GM23338 (cell line): Measurements from ENCODE around the gene TAGLN2. TPM values are rescaled to one million over a fixed set of nuclear protein-coding genes. Genes with fewer than 3 reads are reported as not detected.

Source experiments
- ATAC-seq: fragments of 200-7000 bp; cut with Tn5 transposase; 3 replicates; pipeline ENCODE4 v1.9.1; 2020
- DNase-seq: peaks from one replicate; pipeline ENCODE4 v3.0.0-alpha.2; 2015; ENCODE audit warnings: low spot score
- H2AFZ ChIP-seq: fragments of 200-600 bp; sonication (generic); 2 replicates; pipeline ENCODE4 v1.8.0; 2016; ENCODE audit warnings: antibody characterized with exemption, mild to moderate bottlenecking, moderate library complexity
- H3F3A ChIP-seq: fragments of 200-600 bp; sonication (generic); replicated peaks from 2 replicates; pipeline ENCODE4 v1.8.0; 2017; ENCODE audit warnings: antibody characterized with exemption, mixed run types, low read depth
- H3K27ac ChIP-seq: fragments of 200-600 bp; sonication (generic); 2 replicates; pipeline ENCODE4 v1.6.1; 2016; ENCODE audit warnings: low read depth
- H3K27me3 ChIP-seq: fragments of 200-600 bp; sonication (generic); 2 replicates; pipeline ENCODE4 v1.8.0; 2016; ENCODE audit warnings: mild to moderate bottlenecking, mixed run types, moderate library complexity; ENCODE audit not compliant: insufficient read depth
- H3K36me3 ChIP-seq: fragments of 200-600 bp; sonication (generic); 2 replicates; pipeline ENCODE4 v1.8.0; 2016; ENCODE audit warnings: mild to moderate bottlenecking; ENCODE audit not compliant: insufficient read depth
- H3K4me1 ChIP-seq: fragments of 200-600 bp; sonication (generic); 2 replicates; pipeline ENCODE4 v1.8.0; 2016; ENCODE audit warnings: mild to moderate bottlenecking, moderate library complexity; ENCODE audit not compliant: insufficient read depth
- H3K4me2 ChIP-seq: fragments of 200-600 bp; sonication (generic); 2 replicates; pipeline ENCODE4 v1.7.1; 2017; ENCODE audit warnings: mixed run types
- H3K4me3 ChIP-seq: fragments of 200-600 bp; sonication (generic); 2 replicates; pipeline ENCODE4 v1.6.1; 2016; ENCODE audit warnings: mixed run types
- H3K79me2 ChIP-seq: fragments of 200-600 bp; sonication (generic); replicated peaks from 2 replicates; pipeline ENCODE4 v1.8.0; 2017; ENCODE audit warnings: mild to moderate bottlenecking; ENCODE audit not compliant: insufficient read depth
- H3K9me2 ChIP-seq: fragments of 200-600 bp; sonication (generic); 2 replicates; pipeline ENCODE4 v1.8.0; 2017; ENCODE audit not compliant: insufficient read depth
- H4K20me1 ChIP-seq: fragments of 200-600 bp; sonication (generic); replicated peaks from 2 replicates; pipeline ENCODE4 v1.8.0; 2017; ENCODE audit warnings: mild to moderate bottlenecking; ENCODE audit not compliant: insufficient read depth
- H3K27ac Mint-ChIP-seq: 2 replicates; pipeline ENCODE4 v1.8.0; 2020; ENCODE audit warnings: inconsistent platforms, mild to moderate bottlenecking, moderate library complexity, mixed read lengths
- H3K27me3 Mint-ChIP-seq: 3 replicates; pipeline ENCODE4 v1.8.0; 2022; ENCODE audit warnings: low read depth, mild to moderate bottlenecking, moderate library complexity, mixed read lengths, inconsistent platforms; ENCODE audit not compliant: insufficient read depth, poor library complexity
- H3K36me3 Mint-ChIP-seq: 3 replicates; pipeline ENCODE4 v1.8.0; 2021; ENCODE audit warnings: low read depth, mild to moderate bottlenecking, inconsistent platforms, moderate library complexity, mixed read lengths
- H3K4me1 Mint-ChIP-seq: 3 replicates; pipeline ENCODE4 v1.8.0; 2020; ENCODE audit warnings: mild to moderate bottlenecking, inconsistent platforms, mixed read lengths
- H3K4me3 Mint-ChIP-seq: 3 replicates; pipeline ENCODE4 v1.8.0; 2021; ENCODE audit warnings: moderate library complexity, mild to moderate bottlenecking, inconsistent platforms, mixed read lengths
- H3K9me3 Mint-ChIP-seq: 3 replicates; pipeline ENCODE4 v1.8.0; 2020; ENCODE audit warnings: moderate library complexity, mild to moderate bottlenecking, inconsistent platforms, mixed read lengths
- CREB1 ChIP-seq: fragments of 250-450 bp; sonication (Bioruptor Pico); IDR thresholded peaks from 2 replicates; pipeline ENCODE4 v1.5.0; 2020; ENCODE audit warnings: low read depth, mild to moderate bottlenecking, moderate library complexity
- EZH2 ChIP-seq: fragments of 200-600 bp; sonication (generic); IDR thresholded peaks from one replicate; pipeline ENCODE4 v1.8.0; 2017; ENCODE audit warnings: antibody characterized with exemption, mild to moderate bottlenecking, low read depth; ENCODE audit not compliant: unreplicated experiment
- EZH2phosphoT487 ChIP-seq: fragments of 200-600 bp; sonication (generic); IDR thresholded peaks from one replicate; pipeline ENCODE4 v1.8.1; 2018; ENCODE audit warnings: antibody characterized with exemption; ENCODE audit not compliant: unreplicated experiment
- JUNB ChIP-seq: IDR thresholded peaks from one replicate; pipeline ENCODE4 v1.6.1; 2016; ENCODE audit warnings: antibody characterized with exemption; ENCODE audit not compliant: unreplicated experiment
- NANOG ChIP-seq: IDR thresholded peaks from 2 replicates; pipeline ENCODE4 v1.6.1; 2016; ENCODE audit warnings: antibody characterized with exemption, borderline replicate concordance
- POLR2AphosphoS5 ChIP-seq: IDR thresholded peaks from 2 replicates; pipeline ENCODE4 v1.6.1; 2016; ENCODE audit warnings: antibody characterized with exemption, low read depth
- STAT1 ChIP-seq: IDR thresholded peaks from one replicate; pipeline ENCODE4 v1.6.1; 2016; ENCODE audit warnings: antibody characterized with exemption; ENCODE audit not compliant: unreplicated experiment
- ZNF114 ChIP-seq: fragments of 250-450 bp; sonication (Bioruptor Pico); IDR thresholded peaks from 2 replicates; pipeline ENCODE4 v1.5.0; 2020; ENCODE audit warnings: mild to moderate bottlenecking, moderate library complexity
- ZNF331 ChIP-seq: fragments of 250-450 bp; sonication (Bioruptor Pico); IDR thresholded peaks from 2 replicates; pipeline ENCODE4 v1.5.0; 2020; ENCODE audit warnings: low read depth, mild to moderate bottlenecking, moderate library complexity
- polyA plus RNA-seq: library from polyadenylated mRNA; unstranded; fragments of >200 nt; fragmentation: Nextera tagmentation; extraction: Ambion mirVana; gene quantifications from 2 replicates; pipeline ENCODE4 v1.2.1, GENCODE V29; 2016
- total RNA-seq: library from RNA; depleted of rRNA; stranded (reverse); fragments of >200 nt; shearing (Covaris generic); gene quantifications from 2 replicates; pipeline ENCODE4 v1.2.3, GENCODE V29; 2014
- TF ChIP-seq, protein P1 (sequence below): IDR thresholded peaks from 2 replicates; pipeline ENCODE4 v1.6.1; 2016; ENCODE audit warnings: antibody characterized with exemption
- TF ChIP-seq, protein P2 (sequence below): fragments of 250-450 bp; sonication (Bioruptor Pico); IDR thresholded peaks from 2 replicates; pipeline ENCODE4 v1.5.0; 2020; ENCODE audit warnings: mild to moderate bottlenecking, moderate library complexity
- TF ChIP-seq, protein P3 (sequence below): IDR thresholded peaks from one replicate; pipeline ENCODE4 v1.6.1; 2018; ENCODE audit warnings: antibody characterized with exemption; ENCODE audit not compliant: unreplicated experiment
- TF ChIP-seq, protein P4 (sequence below), 2 experiments: fragments of 200-600 bp in 1 of 2; sonication (generic) in 1 of 2; conservative IDR thresholded peaks; 2 replicates each; pipeline versions ENCODE4 v1.5.1 to v1.6.1; 2016 to 2017; ENCODE audit warnings: antibody characterized with exemption in 2 of 2, low read depth in 2 of 2, mild to moderate bottlenecking in 2 of 2, moderate library complexity in 1 of 2

The TAGLN2 gene
- total and polyA plus RNA-seq, 2 experiments from 2014 or later = 58.2 to 60.1 TPM

DNA sequence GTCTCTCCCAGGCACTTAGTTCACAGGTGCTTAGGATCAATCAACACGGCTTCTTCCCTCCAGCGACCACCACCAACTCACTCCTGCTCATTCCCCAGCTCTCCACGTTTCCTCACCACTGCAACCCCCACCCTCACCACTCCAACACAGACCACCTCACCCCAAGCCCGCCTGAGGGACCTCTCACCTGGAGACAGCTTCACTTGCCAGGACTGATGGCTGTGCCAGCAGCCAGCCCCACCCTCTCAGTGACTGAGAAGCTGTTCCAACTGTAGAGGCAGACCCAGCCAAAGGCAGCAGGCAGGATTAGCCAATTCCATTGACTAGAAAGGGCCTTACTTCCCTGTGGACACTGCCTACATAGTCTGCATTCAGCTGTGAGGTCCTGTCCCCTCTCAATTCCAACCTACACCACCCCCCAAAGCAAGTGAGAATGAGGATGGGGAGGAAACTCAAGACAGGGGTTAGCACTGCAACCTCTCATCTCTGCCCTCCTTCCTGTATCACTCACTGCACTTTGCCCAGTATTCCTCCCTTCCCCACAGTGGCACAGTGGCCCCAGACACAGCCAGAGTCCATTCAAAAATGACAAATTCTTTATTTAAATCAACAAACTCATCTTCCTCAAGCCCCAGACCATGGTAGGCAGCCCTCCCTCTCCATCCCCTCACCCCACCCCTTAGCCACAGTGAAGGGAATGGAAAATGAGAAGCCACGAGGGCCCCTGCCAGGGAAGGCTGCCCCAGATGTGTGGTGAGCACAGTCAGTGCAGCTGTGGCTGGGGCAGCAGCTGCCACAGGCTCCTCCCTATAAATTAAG is 7.6 kb downstream of the TAGLN2 start:
- Histone ChIP-seq H3K9me2 (no peaks in the 10 kb centered on the region), H3K27ac (no peak overlapping the region), H2AFZ (no peak overlapping the region), H3K4me3 (no peak overlapping the region), H3K27me3 (no peaks in the 10 kb centered on the region), H3K4me1 (peaks cover 21% of the 10 kb centered on the region), H4K20me1 (no peaks in the 10 kb centered on the region), H3K4me2 (no peak overlapping the region), H3K36me3 (no peaks in the 10 kb centered on the region), H3K79me2 (no peaks in the 10 kb centered on the region; the same call in 1 of the 2 replicates), H3F3A (no peaks in the 10 kb centered on the region)
- DNase-seq = no peak
- Mint-ChIP-seq H3K27me3 (peaks cover 17% of the 10 kb centered on the region), H3K4me1 (peaks cover 48% of the 10 kb centered on the region), H3K36me3 (peaks cover 11% of the 10 kb centered on the region), H3K27ac (no peak overlapping the region), H3K4me3 (no peak overlapping the region), H3K9me3 (no peaks in the 10 kb centered on the region)
- TF ChIP-seq, protein P1, sequence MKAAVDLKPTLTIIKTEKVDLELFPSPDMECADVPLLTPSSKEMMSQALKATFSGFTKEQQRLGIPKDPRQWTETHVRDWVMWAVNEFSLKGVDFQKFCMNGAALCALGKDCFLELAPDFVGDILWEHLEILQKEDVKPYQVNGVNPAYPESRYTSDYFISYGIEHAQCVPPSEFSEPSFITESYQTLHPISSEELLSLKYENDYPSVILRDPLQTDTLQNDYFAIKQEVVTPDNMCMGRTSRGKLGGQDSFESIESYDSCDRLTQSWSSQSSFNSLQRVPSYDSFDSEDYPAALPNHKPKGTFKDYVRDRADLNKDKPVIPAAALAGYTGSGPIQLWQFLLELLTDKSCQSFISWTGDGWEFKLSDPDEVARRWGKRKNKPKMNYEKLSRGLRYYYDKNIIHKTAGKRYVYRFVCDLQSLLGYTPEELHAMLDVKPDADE = no peak
- no peak for TF ChIP-seq NANOG
- TF ChIP-seq, protein P2, sequence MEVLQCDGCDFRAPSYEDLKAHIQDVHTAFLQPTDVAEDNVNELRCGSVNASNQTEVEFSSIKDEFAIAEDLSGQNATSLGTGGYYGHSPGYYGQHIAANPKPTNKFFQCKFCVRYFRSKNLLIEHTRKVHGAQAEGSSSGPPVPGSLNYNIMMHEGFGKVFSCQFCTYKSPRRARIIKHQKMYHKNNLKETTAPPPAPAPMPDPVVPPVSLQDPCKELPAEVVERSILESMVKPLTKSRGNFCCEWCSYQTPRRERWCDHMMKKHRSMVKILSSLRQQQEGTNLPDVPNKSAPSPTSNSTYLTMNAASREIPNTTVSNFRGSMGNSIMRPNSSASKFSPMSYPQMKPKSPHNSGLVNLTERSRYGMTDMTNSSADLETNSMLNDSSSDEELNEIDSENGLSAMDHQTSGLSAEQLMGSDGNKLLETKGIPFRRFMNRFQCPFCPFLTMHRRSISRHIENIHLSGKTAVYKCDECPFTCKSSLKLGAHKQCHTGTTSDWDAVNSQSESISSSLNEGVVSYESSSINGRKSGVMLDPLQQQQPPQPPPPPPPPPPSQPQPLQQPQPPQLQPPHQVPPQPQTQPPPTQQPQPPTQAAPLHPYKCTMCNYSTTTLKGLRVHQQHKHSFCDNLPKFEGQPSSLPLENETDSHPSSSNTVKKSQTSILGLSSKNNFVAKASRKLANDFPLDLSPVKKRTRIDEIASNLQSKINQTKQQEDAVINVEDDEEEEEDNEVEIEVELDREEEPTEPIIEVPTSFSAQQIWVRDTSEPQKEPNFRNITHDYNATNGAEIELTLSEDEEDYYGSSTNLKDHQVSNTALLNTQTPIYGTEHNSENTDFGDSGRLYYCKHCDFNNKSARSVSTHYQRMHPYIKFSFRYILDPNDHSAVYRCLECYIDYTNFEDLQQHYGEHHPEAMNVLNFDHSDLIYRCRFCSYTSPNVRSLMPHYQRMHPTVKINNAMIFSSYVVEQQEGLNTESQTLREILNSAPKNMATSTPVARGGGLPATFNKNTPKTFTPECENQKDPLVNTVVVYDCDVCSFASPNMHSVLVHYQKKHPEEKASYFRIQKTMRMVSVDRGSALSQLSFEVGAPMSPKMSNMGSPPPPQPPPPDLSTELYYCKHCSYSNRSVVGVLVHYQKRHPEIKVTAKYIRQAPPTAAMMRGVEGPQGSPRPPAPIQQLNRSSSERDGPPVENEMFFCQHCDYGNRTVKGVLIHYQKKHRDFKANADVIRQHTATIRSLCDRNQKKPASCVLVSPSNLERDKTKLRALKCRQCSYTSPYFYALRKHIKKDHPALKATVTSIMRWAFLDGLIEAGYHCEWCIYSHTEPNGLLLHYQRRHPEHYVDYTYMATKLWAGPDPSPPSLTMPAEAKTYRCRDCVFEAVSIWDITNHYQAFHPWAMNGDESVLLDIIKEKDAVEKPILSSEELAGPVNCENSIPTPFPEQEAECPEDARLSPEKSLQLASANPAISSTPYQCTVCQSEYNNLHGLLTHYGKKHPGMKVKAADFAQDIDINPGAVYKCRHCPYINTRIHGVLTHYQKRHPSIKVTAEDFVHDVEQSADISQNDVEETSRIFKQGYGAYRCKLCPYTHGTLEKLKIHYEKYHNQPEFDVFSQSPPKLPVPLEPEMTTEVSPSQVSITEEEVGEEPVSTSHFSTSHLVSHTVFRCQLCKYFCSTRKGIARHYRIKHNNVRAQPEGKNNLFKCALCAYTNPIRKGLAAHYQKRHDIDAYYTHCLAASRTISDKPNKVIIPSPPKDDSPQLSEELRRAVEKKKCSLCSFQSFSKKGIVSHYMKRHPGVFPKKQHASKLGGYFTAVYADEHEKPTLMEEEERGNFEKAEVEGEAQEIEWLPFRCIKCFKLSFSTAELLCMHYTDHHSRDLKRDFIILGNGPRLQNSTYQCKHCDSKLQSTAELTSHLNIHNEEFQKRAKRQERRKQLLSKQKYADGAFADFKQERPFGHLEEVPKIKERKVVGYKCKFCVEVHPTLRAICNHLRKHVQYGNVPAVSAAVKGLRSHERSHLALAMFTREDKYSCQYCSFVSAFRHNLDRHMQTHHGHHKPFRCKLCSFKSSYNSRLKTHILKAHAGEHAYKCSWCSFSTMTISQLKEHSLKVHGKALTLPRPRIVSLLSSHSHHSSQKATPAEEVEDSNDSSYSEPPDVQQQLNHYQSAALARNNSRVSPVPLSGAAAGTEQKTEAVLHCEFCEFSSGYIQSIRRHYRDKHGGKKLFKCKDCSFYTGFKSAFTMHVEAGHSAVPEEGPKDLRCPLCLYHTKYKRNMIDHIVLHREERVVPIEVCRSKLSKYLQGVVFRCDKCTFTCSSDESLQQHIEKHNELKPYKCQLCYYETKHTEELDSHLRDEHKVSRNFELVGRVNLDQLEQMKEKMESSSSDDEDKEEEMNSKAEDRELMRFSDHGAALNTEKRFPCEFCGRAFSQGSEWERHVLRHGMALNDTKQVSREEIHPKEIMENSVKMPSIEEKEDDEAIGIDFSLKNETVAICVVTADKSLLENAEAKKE (CRISPR knock-in tag) = no peak
- no peak for TF ChIP-seq EZH2phosphoT487
- TF ChIP-seq EZH2 = no peak
- TF ChIP-seq ZNF114 = no peak
- TF ChIP-seq POLR2AphosphoS5 = no peak
- TF ChIP-seq, protein P3, sequence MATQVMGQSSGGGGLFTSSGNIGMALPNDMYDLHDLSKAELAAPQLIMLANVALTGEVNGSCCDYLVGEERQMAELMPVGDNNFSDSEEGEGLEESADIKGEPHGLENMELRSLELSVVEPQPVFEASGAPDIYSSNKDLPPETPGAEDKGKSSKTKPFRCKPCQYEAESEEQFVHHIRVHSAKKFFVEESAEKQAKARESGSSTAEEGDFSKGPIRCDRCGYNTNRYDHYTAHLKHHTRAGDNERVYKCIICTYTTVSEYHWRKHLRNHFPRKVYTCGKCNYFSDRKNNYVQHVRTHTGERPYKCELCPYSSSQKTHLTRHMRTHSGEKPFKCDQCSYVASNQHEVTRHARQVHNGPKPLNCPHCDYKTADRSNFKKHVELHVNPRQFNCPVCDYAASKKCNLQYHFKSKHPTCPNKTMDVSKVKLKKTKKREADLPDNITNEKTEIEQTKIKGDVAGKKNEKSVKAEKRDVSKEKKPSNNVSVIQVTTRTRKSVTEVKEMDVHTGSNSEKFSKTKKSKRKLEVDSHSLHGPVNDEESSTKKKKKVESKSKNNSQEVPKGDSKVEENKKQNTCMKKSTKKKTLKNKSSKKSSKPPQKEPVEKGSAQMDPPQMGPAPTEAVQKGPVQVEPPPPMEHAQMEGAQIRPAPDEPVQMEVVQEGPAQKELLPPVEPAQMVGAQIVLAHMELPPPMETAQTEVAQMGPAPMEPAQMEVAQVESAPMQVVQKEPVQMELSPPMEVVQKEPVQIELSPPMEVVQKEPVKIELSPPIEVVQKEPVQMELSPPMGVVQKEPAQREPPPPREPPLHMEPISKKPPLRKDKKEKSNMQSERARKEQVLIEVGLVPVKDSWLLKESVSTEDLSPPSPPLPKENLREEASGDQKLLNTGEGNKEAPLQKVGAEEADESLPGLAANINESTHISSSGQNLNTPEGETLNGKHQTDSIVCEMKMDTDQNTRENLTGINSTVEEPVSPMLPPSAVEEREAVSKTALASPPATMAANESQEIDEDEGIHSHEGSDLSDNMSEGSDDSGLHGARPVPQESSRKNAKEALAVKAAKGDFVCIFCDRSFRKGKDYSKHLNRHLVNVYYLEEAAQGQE = no peak
- no peak for TF ChIP-seq JUNB
- TF ChIP-seq STAT1 = no peak
- TF ChIP-seq CREB1 (CRISPR knock-in tag) = no peak
- TF ChIP-seq ZNF331 (CRISPR knock-in tag) = no peak
- TF ChIP-seq, protein P4, sequence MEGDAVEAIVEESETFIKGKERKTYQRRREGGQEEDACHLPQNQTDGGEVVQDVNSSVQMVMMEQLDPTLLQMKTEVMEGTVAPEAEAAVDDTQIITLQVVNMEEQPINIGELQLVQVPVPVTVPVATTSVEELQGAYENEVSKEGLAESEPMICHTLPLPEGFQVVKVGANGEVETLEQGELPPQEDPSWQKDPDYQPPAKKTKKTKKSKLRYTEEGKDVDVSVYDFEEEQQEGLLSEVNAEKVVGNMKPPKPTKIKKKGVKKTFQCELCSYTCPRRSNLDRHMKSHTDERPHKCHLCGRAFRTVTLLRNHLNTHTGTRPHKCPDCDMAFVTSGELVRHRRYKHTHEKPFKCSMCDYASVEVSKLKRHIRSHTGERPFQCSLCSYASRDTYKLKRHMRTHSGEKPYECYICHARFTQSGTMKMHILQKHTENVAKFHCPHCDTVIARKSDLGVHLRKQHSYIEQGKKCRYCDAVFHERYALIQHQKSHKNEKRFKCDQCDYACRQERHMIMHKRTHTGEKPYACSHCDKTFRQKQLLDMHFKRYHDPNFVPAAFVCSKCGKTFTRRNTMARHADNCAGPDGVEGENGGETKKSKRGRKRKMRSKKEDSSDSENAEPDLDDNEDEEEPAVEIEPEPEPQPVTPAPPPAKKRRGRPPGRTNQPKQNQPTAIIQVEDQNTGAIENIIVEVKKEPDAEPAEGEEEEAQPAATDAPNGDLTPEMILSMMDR (conservative IDR thresholded peaks at IDR 0.05; ENCODE audit: low read depth in 2 of 2) = no peak
- ATAC-seq = no peak
